GM12878 (cell line): ENCODE results near the gene GPR78. TPM values are rescaled to one million over a fixed set of nuclear protein-coding genes. Genes with fewer than 3 reads are reported as not detected.

ENCODE experiments used
- ATAC-seq: fragments of 200-7000 bp; cut with Tn5 transposase; 3 replicates; pipeline ENCODE4 v1.9.1; 2020; ENCODE audit warnings: mild to moderate bottlenecking, moderate library complexity
- BruUV-seq: library from RNA; stranded (reverse); fragments of 400-500 nt; replicated peaks from 2 replicates; lab custom pipeline; 2021; lab: Mats Ljungman, UMichigan
- CTCF ChIA-PET: fragments of 300-600 bp; sonication (Branson Sonifier 250); formaldehyde crosslinking; extraction: SDS; loops from one replicate; lab custom pipeline; 2021; ENCODE audit warnings: inconsistent platforms; lab: Yijun Ruan, JAX
- POLR2A ChIA-PET: fragments of 350-600 bp; formaldehyde crosslinking; extraction: SDS; loops from one replicate; lab custom pipeline; 2021; ENCODE audit warnings: inconsistent platforms; lab: Charles Lee
- RAD21 ChIA-PET: fragments of 300-600 bp; sonication (Branson Sonifier 250); formaldehyde crosslinking; loops from one replicate; lab custom pipeline; 2023; ENCODE audit warnings: antibody characterized with exemption; ENCODE audit not compliant: unreplicated experiment; lab: Charles Lee
- SMC1A ChIA-PET: fragments of 300-600 bp; sonication (Branson Sonifier 250); formaldehyde crosslinking; loops from one replicate; lab custom pipeline; 2023; ENCODE audit not compliant: unreplicated experiment, uncharacterized antibody; lab: Charles Lee
- DNase-seq: peaks from one replicate; pipeline ENCODE4 v3.0.0-alpha.2; 2011; ENCODE audit warnings: low read depth, low spot score
- FAIRE-seq: peaks from 3 replicates; lab custom pipeline; 2011; peaks lifted over from hg19 to GRCh38; lab: Jason Lieb, UNC
- H2AFZ ChIP-seq: 2 replicates; pipeline ENCODE4 v1.6.0; 2011; ENCODE audit warnings: low read depth, low read length, control low read depth; ENCODE audit not compliant: control insufficient read depth
- H3K27ac ChIP-seq: 2 replicates; pipeline ENCODE4 v1.5.1; 2011; ENCODE audit warnings: control low read depth; ENCODE audit not compliant: control insufficient read depth, insufficient read depth
- H3K27me3 ChIP-seq, 2 experiments: replicated peaks in 1 of 2; 2 replicates each; pipeline versions ENCODE4 v1.6.0 to v1.6.1; 2011; ENCODE audit warnings: low read length in 1 of 2; ENCODE audit not compliant: control insufficient read depth in 2 of 2, insufficient read depth in 2 of 2
- H3K36me3 ChIP-seq, 2 experiments: 2 replicates each; pipeline ENCODE4 v1.5.1; 2011; ENCODE audit warnings: low read length in 1 of 2; ENCODE audit not compliant: control insufficient read depth in 2 of 2, insufficient read depth in 2 of 2
- H3K4me1 ChIP-seq: 2 replicates; pipeline ENCODE4 v1.6.1; 2011; ENCODE audit warnings: mild to moderate bottlenecking, low read length, moderate library complexity, mixed read lengths; ENCODE audit not compliant: control insufficient read depth, insufficient read depth
- H3K4me2 ChIP-seq: 2 replicates; pipeline ENCODE4 v1.6.0; 2011; ENCODE audit warnings: control low read depth; ENCODE audit not compliant: control insufficient read depth, insufficient read depth
- H3K4me3 ChIP-seq: fragments of 200-600 bp; sonication (generic); 2 replicates; pipeline ENCODE4 v1.5.1; 2016
- H3K79me2 ChIP-seq: 2 replicates; pipeline ENCODE4 v1.6.0; 2011; ENCODE audit warnings: low read length; ENCODE audit not compliant: control insufficient read depth, insufficient read depth
- H3K9ac ChIP-seq: 2 replicates; pipeline ENCODE4 v1.8.0; 2011; ENCODE audit warnings: low read length, control low read depth, mixed read lengths; ENCODE audit not compliant: control insufficient read depth, insufficient read depth
- H3K9me3 ChIP-seq: replicated peaks from 3 replicates; pipeline ENCODE4 v1.5.1; 2011; ENCODE audit warnings: mild to moderate bottlenecking, low read length; ENCODE audit not compliant: control insufficient read depth, insufficient read depth
- H4K20me1 ChIP-seq: 2 replicates; pipeline ENCODE4 v1.6.0; 2011; ENCODE audit not compliant: control insufficient read depth, insufficient read depth
- IKZF2 ChIP-seq, 2 experiments: fragments of 450-650 bp; IDR thresholded peaks; 2 replicates each; pipeline ENCODE4 v1.6.1; 2017; ENCODE audit warnings: mild to moderate bottlenecking in 2 of 2, moderate library complexity in 2 of 2
- MYC ChIP-seq: IDR thresholded peaks from 2 replicates; pipeline ENCODE4 v1.6.1; 2011; ENCODE audit warnings: mild to moderate bottlenecking, low read length, moderate library complexity, inconsistent platforms; ENCODE audit not compliant: insufficient read depth, insufficient replicate concordance, insufficient read length, severe bottlenecking
- SMAD5 ChIP-seq: IDR thresholded peaks from 2 replicates; pipeline ENCODE4 v1.6.1; 2016; ENCODE audit warnings: antibody characterized with exemption, low read depth
- STAT1 ChIP-seq: fragments of 450-650 bp; conservative IDR thresholded peaks from 2 replicates; pipeline ENCODE4 v1.6.1; 2014; ENCODE audit warnings: antibody characterized with exemption, mild to moderate bottlenecking
- SUPT20H ChIP-seq: IDR thresholded peaks from 2 replicates; pipeline ENCODE4 v1.6.1; 2011; ENCODE audit warnings: low read depth, mild to moderate bottlenecking, low read length, moderate library complexity, borderline replicate concordance; ENCODE audit not compliant: control insufficient read depth
- ZNF274 ChIP-seq: IDR thresholded peaks from one replicate; pipeline ENCODE4 v1.8.0; 2011; ENCODE audit not compliant: insufficient read length, insufficient read depth
- ZNF622 ChIP-seq: fragments of 450-650 bp; IDR thresholded peaks from 2 replicates; pipeline ENCODE4 v1.6.1; 2017; ENCODE audit warnings: mild to moderate bottlenecking, inconsistent platforms
- WGBS: methylation state at CpG from one replicate; pipeline ENCODE4 v1.1.6; 2016; ENCODE audit warnings: low lambda C conversion rate; ENCODE audit not compliant: insufficient replicate concordance, insufficient coverage; ENCODE audit errors: missing lambda C conversion rate; 5-methylcytosine and 5-hydroxymethylcytosine counted together
- in situ Hi-C: fragments of 300-500 bp; cut with MboI; formaldehyde crosslinking; loops from 9 replicates; pipeline ENCODE4 v1.14.3; 2018; ENCODE audit warnings: mixed read lengths
- intact Hi-C: fragments of 100-400 bp; cut with micrococcal nuclease; formaldehyde crosslinking; loops from one replicate; pipeline ENCODE4 v1.14.2; 2022; ENCODE audit not compliant: unreplicated experiment
- polyA plus RNA-seq, 11 experiments: library from polyadenylated mRNA; depleted of rRNA in 4 of 11; unstranded in 6 of 11; stranded (reverse) in 5 of 11; fragments of >200 nt; fragmentation: Nextera tagmentation in 4 of 11; fragmentation: Illumina TruSeq in 1 of 11; extraction: Ambion mirVana in 4 of 11; extraction: Trizol in 1 of 11; gene quantifications; 1 replicate in 1 of 11; 2 replicates in 10 of 11; pipeline versions ENCODE4 v1.2.1 to v1.2.3, GENCODE V29; 2011 to 2016; ENCODE audit warnings: inconsistent platforms in 2 of 11, missing spikeins in 2 of 11, low read depth in 1 of 11
- total RNA-seq, 4 experiments: library from RNA; depleted of rRNA in 3 of 4; stranded (reverse); fragments of >200 nt in 3 of 4; fragmentation: Illumina TruSeq in 1 of 4; extraction: Trizol in 1 of 4; gene quantifications; 2 replicates each; pipeline versions ENCODE4 v1.2.1 to v1.2.3, GENCODE V29; 2013 to 2021
- TF ChIP-seq, protein P1 (sequence below): fragments of 450-650 bp; IDR thresholded peaks from 2 replicates; pipeline ENCODE4 v1.6.1; 2017; ENCODE audit warnings: mild to moderate bottlenecking, moderate library complexity
- TF ChIP-seq, protein P2 (sequence below): fragments of 450-650 bp; IDR thresholded peaks from 2 replicates; pipeline ENCODE4 v1.6.1; 2014; ENCODE audit warnings: mild to moderate bottlenecking

The GPR78 gene
- total and polyA plus RNA-seq, 10 of the 15 experiments (the other 5 are each of a cell fraction or from before 2014, with no cell fraction given): 0.03 TPM; not detected in 9

- no peak for DNase-seq
- RAD21 ChIA-PET: no interaction called here
- FAIRE-seq: no peak
- no peak for TF ChIP-seq ZNF274
- TF ChIP-seq STAT1: no peak
- no peak for TF ChIP-seq IKZF2 (IDR thresholded peaks at IDR 0.05)
- TF ChIP-seq, protein P1, sequence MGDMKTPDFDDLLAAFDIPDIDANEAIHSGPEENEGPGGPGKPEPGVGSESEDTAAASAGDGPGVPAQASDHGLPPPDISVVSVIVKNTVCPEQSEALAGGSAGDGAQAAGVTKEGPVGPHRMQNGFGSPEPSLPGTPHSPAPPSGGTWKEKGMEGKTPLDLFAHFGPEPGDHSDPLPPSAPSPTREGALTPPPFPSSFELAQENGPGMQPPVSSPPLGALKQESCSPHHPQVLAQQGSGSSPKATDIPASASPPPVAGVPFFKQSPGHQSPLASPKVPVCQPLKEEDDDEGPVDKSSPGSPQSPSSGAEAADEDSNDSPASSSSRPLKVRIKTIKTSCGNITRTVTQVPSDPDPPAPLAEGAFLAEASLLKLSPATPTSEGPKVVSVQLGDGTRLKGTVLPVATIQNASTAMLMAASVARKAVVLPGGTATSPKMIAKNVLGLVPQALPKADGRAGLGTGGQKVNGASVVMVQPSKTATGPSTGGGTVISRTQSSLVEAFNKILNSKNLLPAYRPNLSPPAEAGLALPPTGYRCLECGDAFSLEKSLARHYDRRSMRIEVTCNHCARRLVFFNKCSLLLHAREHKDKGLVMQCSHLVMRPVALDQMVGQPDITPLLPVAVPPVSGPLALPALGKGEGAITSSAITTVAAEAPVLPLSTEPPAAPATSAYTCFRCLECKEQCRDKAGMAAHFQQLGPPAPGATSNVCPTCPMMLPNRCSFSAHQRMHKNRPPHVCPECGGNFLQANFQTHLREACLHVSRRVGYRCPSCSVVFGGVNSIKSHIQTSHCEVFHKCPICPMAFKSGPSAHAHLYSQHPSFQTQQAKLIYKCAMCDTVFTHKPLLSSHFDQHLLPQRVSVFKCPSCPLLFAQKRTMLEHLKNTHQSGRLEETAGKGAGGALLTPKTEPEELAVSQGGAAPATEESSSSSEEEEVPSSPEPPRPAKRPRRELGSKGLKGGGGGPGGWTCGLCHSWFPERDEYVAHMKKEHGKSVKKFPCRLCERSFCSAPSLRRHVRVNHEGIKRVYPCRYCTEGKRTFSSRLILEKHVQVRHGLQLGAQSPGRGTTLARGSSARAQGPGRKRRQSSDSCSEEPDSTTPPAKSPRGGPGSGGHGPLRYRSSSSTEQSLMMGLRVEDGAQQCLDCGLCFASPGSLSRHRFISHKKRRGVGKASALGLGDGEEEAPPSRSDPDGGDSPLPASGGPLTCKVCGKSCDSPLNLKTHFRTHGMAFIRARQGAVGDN: no peak
- TF ChIP-seq, protein P2, sequence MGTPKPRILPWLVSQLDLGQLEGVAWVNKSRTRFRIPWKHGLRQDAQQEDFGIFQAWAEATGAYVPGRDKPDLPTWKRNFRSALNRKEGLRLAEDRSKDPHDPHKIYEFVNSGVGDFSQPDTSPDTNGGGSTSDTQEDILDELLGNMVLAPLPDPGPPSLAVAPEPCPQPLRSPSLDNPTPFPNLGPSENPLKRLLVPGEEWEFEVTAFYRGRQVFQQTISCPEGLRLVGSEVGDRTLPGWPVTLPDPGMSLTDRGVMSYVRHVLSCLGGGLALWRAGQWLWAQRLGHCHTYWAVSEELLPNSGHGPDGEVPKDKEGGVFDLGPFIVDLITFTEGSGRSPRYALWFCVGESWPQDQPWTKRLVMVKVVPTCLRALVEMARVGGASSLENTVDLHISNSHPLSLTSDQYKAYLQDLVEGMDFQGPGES: no peak
- no peak for TF ChIP-seq ZNF622
- TF ChIP-seq SUPT20H: no peak
- TF ChIP-seq MYC: no peak
- no peak for TF ChIP-seq SMAD5
- TF ChIP-seq, all 136 proteins: peak for 0
- no peak for ATAC-seq
- intact Hi-C loops: loop anchor here (10.0 kb wide), 1 partner anchor 352 kb away; no protein-coding TSS in a partner anchor
- no peaks in the 10 kb centered on the region for H3K36me3 ChIP-seq
- no peaks in the 10 kb centered on the region for H3K9me3 ChIP-seq
- no peak overlapping the region for H3K9ac ChIP-seq
- WGBS: 57% methylated on average over 9 of the region's 9 CpGs
- H3K27ac ChIP-seq: no peak overlapping the region
- H3K4me3 ChIP-seq: no peak overlapping the region
- no peaks in the 10 kb centered on the region for H3K79me2 ChIP-seq
- H4K20me1 ChIP-seq: no peaks in the 10 kb centered on the region
- no peak overlapping the region for H2AFZ ChIP-seq
- CTCF ChIA-PET: interaction anchor here (0.6 to 1.4 kb wide), 2 partner anchors 10 to 330 kb away, joined by 3 to 5 read pairs; no protein-coding TSS in a partner anchor
- H3K27me3 ChIP-seq: peaks cover 2 to 6% of the 10 kb centered on the region in 2 experiments; a peak in 3 of 4 replicates
- in situ Hi-C loops: loop anchor here (5.0 to 10.0 kb wide), 2 partner anchors 135 to 332 kb away; partner anchors contain the start of gene HTRA3
- no TSS peak for BruUV-seq
- no peak overlapping the region for H3K4me2 ChIP-seq
- no peaks in the 10 kb centered on the region for H3K4me1 ChIP-seq
- POLR2A ChIA-PET: no interaction called here
- SMC1A ChIA-PET: no interaction called here
Measured at GRCh38 chr4:8596891-8597290, 16.7 kb downstream of the GPR78 start.
